LNCaP clone FGC (cell line): Measurements from ENCODE around the gene COTL1.

Experiments
- DNase-seq: peaks from one replicate; pipeline ENCODE4 v3.0.0-alpha.2; 2011; ENCODE audit warnings: low read depth
- H3K4me3 ChIP-seq: 2 replicates; pipeline ENCODE4 v1.5.1; 2011; ENCODE audit warnings: mild to moderate bottlenecking, low read depth, low read length, control low read depth
- TF ChIP-seq, protein P1 (sequence below): IDR thresholded peaks from 2 replicates; pipeline ENCODE4 v1.5.1; 2012; ENCODE audit warnings: mild to moderate bottlenecking; ENCODE audit not compliant: control insufficient read depth, insufficient read depth; ENCODE audit errors: extremely low read depth

The COTL1 gene

DNA sequence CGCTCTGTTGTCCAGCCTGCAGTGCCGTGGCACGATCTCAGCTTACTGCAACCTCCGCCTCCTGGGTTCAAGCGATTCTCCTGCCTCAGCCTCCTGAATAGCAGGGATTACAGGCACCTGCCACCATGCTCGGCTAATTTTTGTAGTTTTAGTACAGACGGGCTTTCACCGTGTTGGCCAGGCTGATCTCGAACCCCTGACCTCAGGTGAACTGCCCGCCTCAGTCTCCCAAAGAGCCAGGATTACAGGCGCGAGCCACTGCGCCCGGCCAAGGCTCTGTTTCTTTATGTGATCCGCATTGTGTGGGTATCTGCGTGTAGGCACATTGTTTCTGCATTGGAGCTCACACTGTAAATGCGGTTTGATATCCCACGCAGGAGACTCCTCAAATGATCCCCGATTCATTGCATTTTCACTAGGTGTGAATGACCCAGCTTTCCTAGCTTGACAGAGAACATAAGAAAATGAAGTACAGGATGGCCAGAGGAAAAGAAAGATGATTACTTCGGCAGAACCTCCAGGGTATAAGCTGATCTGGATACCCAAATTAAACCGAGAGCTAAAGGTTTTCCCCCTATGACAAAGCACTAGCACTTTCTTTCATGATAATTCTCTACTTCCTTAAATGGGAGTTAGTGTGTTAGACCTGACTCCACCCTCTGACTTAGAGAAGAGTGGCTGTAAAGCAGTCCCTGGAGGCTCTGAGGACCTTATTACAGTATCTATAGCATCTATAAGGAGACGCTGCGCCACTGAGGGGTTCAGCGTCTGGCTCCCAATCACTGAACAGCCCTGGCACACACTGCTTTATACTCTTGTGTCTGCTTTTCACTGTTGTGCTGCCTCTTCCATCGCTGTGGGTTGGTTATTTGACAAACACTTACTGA, 17.3 kb downstream of the COTL1 start:
- no peak for DNase-seq

DNA sequence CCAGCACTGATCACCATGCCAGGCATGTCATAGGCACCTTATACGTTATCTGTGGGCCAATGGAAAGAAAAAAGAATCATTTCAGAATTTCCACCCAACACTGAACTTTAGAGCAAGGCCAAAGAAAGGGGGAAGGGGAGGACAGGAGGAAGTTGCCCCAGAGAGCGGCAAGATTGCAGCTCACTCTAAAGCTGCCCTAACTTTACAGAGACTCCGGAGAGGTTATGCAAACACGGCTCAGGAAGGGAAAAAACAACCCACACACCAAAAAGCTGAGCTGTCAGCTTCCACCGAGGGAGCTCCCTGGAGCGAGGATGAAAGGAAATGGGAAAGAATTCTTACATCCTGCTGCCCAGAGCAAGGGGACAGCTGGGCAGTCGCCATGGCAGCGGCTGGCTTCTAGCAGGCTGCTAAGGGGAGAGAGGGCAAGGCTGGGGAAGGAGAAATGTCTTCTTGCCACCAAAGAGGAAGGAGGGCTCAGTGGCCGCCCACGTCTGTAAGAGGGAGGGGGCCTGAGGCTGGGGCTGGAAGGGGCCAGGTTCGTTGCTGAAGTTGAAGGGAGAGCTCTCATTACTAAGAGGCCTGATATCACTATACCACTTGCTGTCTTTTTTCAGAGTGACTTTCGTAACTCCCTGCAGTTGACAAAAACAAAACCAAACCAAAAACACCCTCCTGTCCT, 18.2 kb downstream of the COTL1 start:
- H3K4me3 ChIP-seq, result no peak overlapping the region
- TF ChIP-seq, protein P1, sequence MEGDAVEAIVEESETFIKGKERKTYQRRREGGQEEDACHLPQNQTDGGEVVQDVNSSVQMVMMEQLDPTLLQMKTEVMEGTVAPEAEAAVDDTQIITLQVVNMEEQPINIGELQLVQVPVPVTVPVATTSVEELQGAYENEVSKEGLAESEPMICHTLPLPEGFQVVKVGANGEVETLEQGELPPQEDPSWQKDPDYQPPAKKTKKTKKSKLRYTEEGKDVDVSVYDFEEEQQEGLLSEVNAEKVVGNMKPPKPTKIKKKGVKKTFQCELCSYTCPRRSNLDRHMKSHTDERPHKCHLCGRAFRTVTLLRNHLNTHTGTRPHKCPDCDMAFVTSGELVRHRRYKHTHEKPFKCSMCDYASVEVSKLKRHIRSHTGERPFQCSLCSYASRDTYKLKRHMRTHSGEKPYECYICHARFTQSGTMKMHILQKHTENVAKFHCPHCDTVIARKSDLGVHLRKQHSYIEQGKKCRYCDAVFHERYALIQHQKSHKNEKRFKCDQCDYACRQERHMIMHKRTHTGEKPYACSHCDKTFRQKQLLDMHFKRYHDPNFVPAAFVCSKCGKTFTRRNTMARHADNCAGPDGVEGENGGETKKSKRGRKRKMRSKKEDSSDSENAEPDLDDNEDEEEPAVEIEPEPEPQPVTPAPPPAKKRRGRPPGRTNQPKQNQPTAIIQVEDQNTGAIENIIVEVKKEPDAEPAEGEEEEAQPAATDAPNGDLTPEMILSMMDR, result no peak
- DNase-seq, result no peak

More for the DNA sequence above, 17.3 kb downstream of the COTL1 start:
- TF ChIP-seq, protein P1, result no peak
- no peak overlapping the region for H3K4me3 ChIP-seq

DNA sequence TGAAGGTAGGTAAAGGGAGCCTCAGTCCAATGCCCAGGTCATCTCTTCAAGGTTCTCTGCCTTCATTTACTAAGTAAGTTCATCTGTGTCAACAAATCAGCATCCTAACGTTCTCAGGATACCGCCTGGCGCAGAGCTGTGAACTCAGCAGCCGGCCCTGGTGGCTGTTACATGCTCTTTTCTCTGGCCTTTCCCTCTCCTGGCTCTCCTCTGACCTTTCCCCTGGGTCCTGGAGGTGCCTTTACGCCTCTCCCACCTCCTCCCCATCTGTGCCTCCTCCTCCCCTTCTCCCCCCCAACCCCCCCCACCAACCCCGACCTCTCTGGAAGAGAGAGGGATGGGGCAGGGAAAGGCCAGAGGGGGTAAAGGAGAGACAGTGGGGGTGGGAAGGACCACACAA, 19.5 kb downstream of the COTL1 start:
- H3K4me3 ChIP-seq, result no peak overlapping the region
- TF ChIP-seq, protein P1, result no peak
- DNase-seq, result no peak

DNA sequence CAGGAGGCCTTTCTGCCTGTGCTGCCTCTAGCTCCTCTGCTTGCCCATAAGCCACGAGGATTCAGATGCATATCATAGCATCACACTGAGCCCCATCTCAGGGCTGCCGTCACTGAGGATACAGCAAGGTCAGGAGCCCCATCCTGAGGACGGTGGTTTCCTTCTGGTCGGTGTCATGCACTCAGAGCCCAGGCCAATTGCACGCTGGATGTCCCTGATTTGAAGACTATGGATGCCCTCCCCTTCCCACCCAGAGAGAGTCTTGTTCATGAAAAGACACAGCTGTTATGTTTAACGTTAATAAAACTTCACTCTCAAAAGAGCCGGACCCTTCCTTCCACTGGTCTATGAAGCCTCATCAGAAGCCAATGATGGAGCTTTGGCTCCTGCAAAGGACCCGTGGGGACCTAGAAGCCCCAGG, 19.9 kb downstream of the COTL1 start:
- no peak for DNase-seq
- TF ChIP-seq, protein P1, result no peak
- no peak overlapping the region for H3K4me3 ChIP-seq

DNA sequence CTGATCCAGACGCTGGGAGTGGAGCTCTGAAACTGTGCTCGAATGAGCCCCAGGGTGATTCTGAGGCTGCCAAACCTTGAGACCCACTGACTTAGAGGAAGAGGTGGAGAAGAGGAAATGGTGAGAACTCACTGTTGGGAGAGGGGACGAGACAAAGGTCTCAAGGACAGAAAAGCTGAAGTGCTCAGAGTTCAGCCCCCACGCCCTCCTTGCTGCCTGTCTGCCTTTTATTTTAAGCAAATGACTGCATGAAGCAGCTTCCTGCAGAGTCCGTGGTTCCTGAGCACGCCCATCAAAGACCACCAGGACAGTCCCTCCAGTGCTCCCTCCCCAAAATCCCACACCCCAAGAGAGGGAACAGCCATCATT, 20.4 kb downstream of the COTL1 start:
- no peak overlapping the region for H3K4me3 ChIP-seq
- TF ChIP-seq, protein P1, result no peak
- no peak for DNase-seq

DNA sequence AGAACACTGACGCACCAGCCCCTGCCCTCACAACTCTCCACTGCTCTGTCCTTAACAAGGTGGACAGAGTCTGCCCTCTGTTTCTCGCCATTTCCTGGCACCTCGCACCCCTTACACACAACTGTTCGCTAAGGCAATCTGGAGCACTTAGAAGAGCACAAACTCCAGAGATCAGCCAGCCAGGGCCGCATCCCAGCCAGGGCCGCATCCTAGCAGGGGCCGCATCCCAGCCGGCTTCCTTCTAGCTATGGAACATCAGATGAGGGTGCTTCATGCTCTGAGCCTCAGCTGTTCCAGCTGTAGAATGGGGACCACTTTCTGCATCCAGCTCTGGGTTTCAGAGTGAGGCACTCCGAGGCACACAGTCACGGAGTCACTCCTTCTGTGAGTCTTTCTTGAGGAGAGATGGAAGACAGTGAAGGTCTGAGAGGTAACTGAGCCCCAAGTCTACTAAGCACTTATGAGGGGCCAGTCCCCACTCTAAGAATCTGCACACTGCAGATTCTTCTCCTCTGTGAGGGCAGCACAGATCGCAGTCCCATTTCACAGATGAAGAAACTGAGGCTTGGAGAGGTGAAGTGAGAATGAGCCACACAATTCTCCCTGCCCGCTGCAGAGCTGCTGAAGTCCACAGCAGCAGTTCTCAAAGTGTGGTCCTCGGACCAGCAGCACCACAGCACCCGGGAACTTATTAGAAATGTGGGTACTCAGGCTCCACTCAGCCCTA, 20.9 kb downstream of the COTL1 start:
- no peak overlapping the region for H3K4me3 ChIP-seq

More for the DNA sequence above, 20.9 kb downstream of the COTL1 start:
- DNase-seq, result no peak
- TF ChIP-seq, protein P1, result no peak
